Ramos (cell line): ENCODE results near the gene MAP6.

Source experiments
- in situ Hi-C: fragments of 300-500 bp; cut with MboI; formaldehyde crosslinking; loops from one replicate; pipeline ENCODE4 v1.14.3; 2022; ENCODE audit warnings: low sequenced_read_pairs; ENCODE audit not compliant: unreplicated experiment

MAP6 gene

GRCh38 chr11:75557666-75558494, 111.0 kb downstream of the MAP6 start:
- in situ Hi-C loops, result no loop called here

GRCh38 chr11:75556275-75556674, 112.6 kb downstream of the MAP6 start:
- in situ Hi-C loops, result no loop called here

GRCh38 chr11:75555079-75555811, 113.6 kb downstream of the MAP6 start:
- in situ Hi-C loops, result no loop called here

GRCh38 chr11:75554258-75555022, 114.4 kb downstream of the MAP6 start:
- in situ Hi-C loops, result no loop called here

GRCh38 chr11:75553889-75554257, 115.0 kb downstream of the MAP6 start:
- in situ Hi-C loops, result no loop called here

GRCh38 chr11:75553182-75553581, 115.7 kb downstream of the MAP6 start:
- in situ Hi-C loops, result no loop called here

GRCh38 chr11:75549370-75549958, 119.4 kb downstream of the MAP6 start:
- in situ Hi-C loops, result no loop called here

- in situ Hi-C loops, result no loop called here
Measured at GRCh38 chr11:75548595-75549272, 120.1 kb downstream of the MAP6 start.

- in situ Hi-C loops, result no loop called here
Measured at GRCh38 chr11:75547617-75548058, 121.2 kb downstream of the MAP6 start.

- in situ Hi-C loops, result no loop called here
Measured at GRCh38 chr11:75547177-75547576, 121.7 kb downstream of the MAP6 start.

GRCh38 chr11:75543806-75544205, 125.0 kb downstream of the MAP6 start:
- in situ Hi-C loops, result no loop called here

GRCh38 chr11:75542088-75542438, 126.8 kb downstream of the MAP6 start:
- in situ Hi-C loops, result no loop called here

GRCh38 chr11:75541193-75542087, 127.4 kb downstream of the MAP6 start:
- in situ Hi-C loops, result no loop called here

GRCh38 chr11:75539459-75540334, 129.1 kb downstream of the MAP6 start:
- in situ Hi-C loops, result no loop called here

- in situ Hi-C loops, result no loop called here
Measured at GRCh38 chr11:75538150-75538942, 130.5 kb downstream of the MAP6 start.

- in situ Hi-C loops, result no loop called here
Measured at GRCh38 chr11:75537740-75538139, 131.1 kb downstream of the MAP6 start.
